Endodermal cell (in vitro differentiated cells): ENCODE measurements around the gene WWC1. TPM values are rescaled to one million over a fixed set of nuclear protein-coding genes. Genes with fewer than 3 reads are reported as not detected.

Source experiments
- DNase-seq: peaks from one replicate; pipeline ENCODE4 v3.0.0-alpha.2; 2017
- H3K27ac ChIP-seq: 2 replicates; pipeline ENCODE4 v1.5.1; 2013; ENCODE audit warnings: mild to moderate bottlenecking, low read depth, low read length, moderate library complexity
- H3K27me3 ChIP-seq: 2 replicates; pipeline ENCODE4 v1.6.1; 2013; ENCODE audit warnings: mild to moderate bottlenecking, low read length, moderate library complexity; ENCODE audit not compliant: insufficient read depth, control insufficient read depth, poor library complexity, severe bottlenecking
- H3K36me3 ChIP-seq: 2 replicates; pipeline ENCODE4 v1.7.0; 2013; ENCODE audit warnings: mild to moderate bottlenecking, low read length, moderate library complexity; ENCODE audit not compliant: control insufficient read depth, insufficient read depth
- H3K4me1 ChIP-seq: one replicate; pipeline ENCODE4 v1.7.0; 2013; ENCODE audit warnings: low read length; ENCODE audit not compliant: control insufficient read depth, insufficient read depth
- H3K4me3 ChIP-seq: 2 replicates; pipeline ENCODE4 v1.5.1; 2013; ENCODE audit warnings: mild to moderate bottlenecking, low read length, moderate library complexity
- H3K9ac ChIP-seq: 2 replicates; pipeline ENCODE4 v1.6.1; 2013; ENCODE audit warnings: mild to moderate bottlenecking, low read length, moderate library complexity; ENCODE audit not compliant: poor library complexity, severe bottlenecking; ENCODE audit errors: extremely low read depth
- H3K9me3 ChIP-seq: 2 replicates; pipeline ENCODE4 v1.6.1; 2013; ENCODE audit warnings: mild to moderate bottlenecking, low read length, moderate library complexity; ENCODE audit not compliant: control insufficient read depth
- H3K27ac Mint-ChIP-seq: 2 replicates; pipeline ENCODE4 v1.8.0; 2020; ENCODE audit warnings: mixed read lengths
- H3K27me3 Mint-ChIP-seq: 2 replicates; pipeline ENCODE4 v1.8.0; 2021; ENCODE audit warnings: mild to moderate bottlenecking, mixed read lengths; ENCODE audit not compliant: insufficient read depth
- H3K36me3 Mint-ChIP-seq: 2 replicates; pipeline ENCODE4 v1.8.0; 2020; ENCODE audit warnings: low read depth, mixed read lengths
- H3K4me1 Mint-ChIP-seq: 2 replicates; pipeline ENCODE4 v1.8.0; 2020; ENCODE audit warnings: mixed read lengths
- H3K4me3 Mint-ChIP-seq: 2 replicates; pipeline ENCODE4 v1.8.0; 2020; ENCODE audit warnings: mild to moderate bottlenecking, moderate library complexity, mixed read lengths
- H3K9me3 Mint-ChIP-seq: 2 replicates; pipeline ENCODE4 v1.8.0; 2020; ENCODE audit warnings: mild to moderate bottlenecking, mixed read lengths
- WGBS, 2 experiments: methylation state at CpG; one replicate each; pipeline versions ENCODE4 v1.1.5 to v1.1.7; 2013; ENCODE audit warnings: missing lambda C conversion rate in 2 of 2, mixed read lengths in 1 of 2; ENCODE audit not compliant: insufficient coverage in 1 of 2, insufficient read length in 1 of 2; 5-methylcytosine and 5-hydroxymethylcytosine counted together
- total RNA-seq, 2 donors: library from RNA; stranded (reverse); fragmentation: NEBNext Ultra II Directional in 1 of 2; extraction: Animal tissue kit (Norgen Biotek cat#: 25700) in 1 of 2; gene quantifications; 2 replicates in 1 of 2; 3 replicates in 1 of 2; pipeline ENCODE4 v1.2.1, GENCODE V29; 2021
- TF ChIP-seq, protein P1 (sequence below): fragments of 200-600 bp; sonication (generic); conservative IDR thresholded peaks from 2 replicates; pipeline ENCODE4 v1.5.0; 2021; ENCODE audit warnings: antibody characterized with exemption, mild to moderate bottlenecking

WWC1 gene
- total RNA-seq, 2 donors from 2014 or later: 18.4 to 20.3 TPM

DNA sequence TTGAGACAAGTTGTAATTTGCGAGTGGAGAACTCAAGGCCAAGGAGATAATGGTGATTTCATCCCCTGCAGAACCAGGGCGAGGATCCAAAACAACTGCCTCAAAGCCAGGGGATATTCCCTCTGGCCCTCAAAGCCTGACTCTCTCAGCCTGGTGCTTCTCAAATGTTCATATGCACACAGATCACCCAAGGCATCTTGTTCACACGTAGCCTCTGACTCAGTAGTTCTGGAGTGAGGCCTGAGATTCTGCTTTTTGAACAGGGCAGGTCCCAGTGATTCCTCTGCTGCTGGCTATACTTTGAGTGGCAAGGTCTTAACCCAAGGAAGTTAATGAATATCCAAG, 30.2 kb upstream of the WWC1 start:
- H3K4me3 ChIP-seq: no peak overlapping the region
- H3K27ac ChIP-seq: no peak overlapping the region
- Mint-ChIP-seq H3K9me3 (no peaks in the 10 kb centered on the region), H3K27me3 (peaks cover 16% of the 10 kb centered on the region), H3K27ac (no peak overlapping the region), H3K4me1 (peaks cover 10% of the 10 kb centered on the region), H3K36me3 (no peaks in the 10 kb centered on the region), H3K4me3 (no peak overlapping the region)
- H3K36me3 ChIP-seq: peaks cover 6% of the 10 kb centered on the region
- no peak overlapping the region for H3K9ac ChIP-seq
- H3K27me3 ChIP-seq: no peaks in the 10 kb centered on the region
- no peak for DNase-seq
- WGBS, 2 experiments: 43 to 75% methylated on average over 2 to 3 of the region's 3 CpGs
- TF ChIP-seq, protein P1, sequence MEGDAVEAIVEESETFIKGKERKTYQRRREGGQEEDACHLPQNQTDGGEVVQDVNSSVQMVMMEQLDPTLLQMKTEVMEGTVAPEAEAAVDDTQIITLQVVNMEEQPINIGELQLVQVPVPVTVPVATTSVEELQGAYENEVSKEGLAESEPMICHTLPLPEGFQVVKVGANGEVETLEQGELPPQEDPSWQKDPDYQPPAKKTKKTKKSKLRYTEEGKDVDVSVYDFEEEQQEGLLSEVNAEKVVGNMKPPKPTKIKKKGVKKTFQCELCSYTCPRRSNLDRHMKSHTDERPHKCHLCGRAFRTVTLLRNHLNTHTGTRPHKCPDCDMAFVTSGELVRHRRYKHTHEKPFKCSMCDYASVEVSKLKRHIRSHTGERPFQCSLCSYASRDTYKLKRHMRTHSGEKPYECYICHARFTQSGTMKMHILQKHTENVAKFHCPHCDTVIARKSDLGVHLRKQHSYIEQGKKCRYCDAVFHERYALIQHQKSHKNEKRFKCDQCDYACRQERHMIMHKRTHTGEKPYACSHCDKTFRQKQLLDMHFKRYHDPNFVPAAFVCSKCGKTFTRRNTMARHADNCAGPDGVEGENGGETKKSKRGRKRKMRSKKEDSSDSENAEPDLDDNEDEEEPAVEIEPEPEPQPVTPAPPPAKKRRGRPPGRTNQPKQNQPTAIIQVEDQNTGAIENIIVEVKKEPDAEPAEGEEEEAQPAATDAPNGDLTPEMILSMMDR: no peak
- no peaks in the 10 kb centered on the region for H3K9me3 ChIP-seq
- H3K4me1 ChIP-seq: peaks cover 5% of the 10 kb centered on the region

DNA sequence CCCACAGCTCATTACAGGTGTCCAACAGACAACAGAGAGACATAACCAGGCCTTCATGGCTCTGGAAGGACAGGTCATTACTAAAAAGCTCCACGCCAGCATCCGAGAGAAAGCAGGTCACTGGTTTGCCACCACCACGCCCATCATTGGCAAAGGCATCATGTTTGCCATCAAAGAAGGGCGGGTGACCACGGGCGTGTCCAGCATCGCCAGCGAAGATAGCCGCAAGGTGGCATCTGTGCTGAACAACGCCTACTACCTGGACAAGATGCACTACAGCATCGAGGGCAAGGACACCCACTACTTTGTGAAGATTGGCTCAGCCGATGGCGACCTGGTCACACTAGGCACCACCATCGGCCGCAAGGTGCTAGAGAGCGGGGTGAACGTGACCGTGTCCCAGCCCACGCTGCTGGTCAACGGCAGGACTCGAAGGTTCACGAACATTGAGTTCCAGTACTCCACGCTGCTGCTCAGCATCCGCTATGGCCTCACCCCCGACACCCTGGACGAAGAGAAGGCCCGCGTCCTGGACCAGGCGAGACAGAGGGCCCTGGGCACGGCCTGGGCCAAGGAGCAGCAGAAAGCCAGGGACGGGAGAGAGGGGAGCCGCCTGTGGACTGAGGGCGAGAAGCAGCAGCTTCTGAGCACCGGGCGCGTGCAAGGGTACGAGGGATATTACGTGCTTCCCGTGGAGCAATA, 29.3 kb upstream of the WWC1 start:
- no peaks in the 10 kb centered on the region for H3K27me3 ChIP-seq
- no peak overlapping the region for H3K27ac ChIP-seq
- TF ChIP-seq, protein P1: no peak
- no peaks in the 10 kb centered on the region for H3K36me3 Mint-ChIP-seq
- peaks cover 10% of the 10 kb centered on the region for H3K4me1 Mint-ChIP-seq
- H3K4me3 ChIP-seq: no peak overlapping the region
- peaks cover 16% of the 10 kb centered on the region for H3K27me3 Mint-ChIP-seq
- peaks cover 6% of the 10 kb centered on the region for H3K36me3 ChIP-seq
- no peak overlapping the region for H3K9ac ChIP-seq
- WGBS, 2 experiments: 92 to 94% methylated on average over 32 to 39 of the region's 39 CpGs
- H3K9me3 Mint-ChIP-seq: no peaks in the 10 kb centered on the region
- no peak overlapping the region for H3K4me3 Mint-ChIP-seq
- H3K27ac Mint-ChIP-seq: no peak overlapping the region
- no peak for DNase-seq
- no peaks in the 10 kb centered on the region for H3K9me3 ChIP-seq
- peaks cover 5% of the 10 kb centered on the region for H3K4me1 ChIP-seq

DNA sequence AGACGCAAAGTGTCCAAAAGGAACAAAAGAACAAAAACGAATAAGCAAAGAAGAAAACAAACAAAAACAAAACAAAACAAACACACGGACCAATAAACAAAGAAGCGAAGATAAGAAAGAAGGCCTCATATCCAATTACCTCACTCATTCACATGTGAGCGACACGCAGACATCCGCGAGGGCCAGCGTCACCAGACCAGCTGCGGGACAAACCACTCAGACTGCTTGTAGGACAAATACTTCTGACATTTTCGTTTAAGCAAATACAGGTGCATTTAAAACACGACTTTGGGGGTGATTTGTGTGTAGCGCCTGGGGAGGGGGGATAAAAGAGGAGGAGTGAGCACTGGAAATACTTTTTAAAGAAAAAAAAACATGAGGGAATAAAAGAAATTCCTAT, 28.3 kb upstream of the WWC1 start:
- Histone ChIP-seq H3K9me3 (no peaks in the 10 kb centered on the region), H3K36me3 (peaks cover 6% of the 10 kb centered on the region), H3K27me3 (peaks cover 7% of the 10 kb centered on the region), H3K27ac (no peak overlapping the region), H3K4me3 (no peak overlapping the region), H3K9ac (no peak overlapping the region), H3K4me1 (peaks cover 5% of the 10 kb centered on the region)
- TF ChIP-seq, protein P1: no peak
- peaks cover 19% of the 10 kb centered on the region for H3K27me3 Mint-ChIP-seq
- H3K4me3 Mint-ChIP-seq: no peak overlapping the region
- WGBS, 2 experiments: 83 to 88% methylated on average over 8 to 13 of the region's 13 CpGs
- no peaks in the 10 kb centered on the region for H3K9me3 Mint-ChIP-seq
- no peak for DNase-seq
- H3K27ac Mint-ChIP-seq: no peak overlapping the region
- H3K4me1 Mint-ChIP-seq: peaks cover 10% of the 10 kb centered on the region
- H3K36me3 Mint-ChIP-seq: no peaks in the 10 kb centered on the region
